H9 (cell line): ENCODE data around the gene TBCB. TPM values are rescaled to one million over a fixed set of nuclear protein-coding genes. Genes with fewer than 3 reads are reported as not detected.

ENCODE experiments used
- DNase-seq: peaks from one replicate; pipeline ENCODE4 v3.0.0-alpha.2; 2017
- H2AFZ ChIP-seq: one replicate; pipeline ENCODE4 v1.6.1; 2013; ENCODE audit warnings: mild to moderate bottlenecking, low read length, control low read depth, moderate library complexity
- H2AK5ac ChIP-seq: 2 replicates; pipeline ENCODE4 v1.6.1; 2013; ENCODE audit warnings: low read length, control low read depth, mixed read lengths; ENCODE audit not compliant: insufficient read length
- H2BK120ac ChIP-seq: one replicate; pipeline ENCODE4 v1.6.1; 2013; ENCODE audit warnings: low read depth, mild to moderate bottlenecking, low read length, control low read depth, inconsistent platforms; ENCODE audit not compliant: poor library complexity, severe bottlenecking
- H2BK12ac ChIP-seq: 2 replicates; pipeline ENCODE4 v1.6.1; 2013; ENCODE audit warnings: low read length, control low read depth, mixed read lengths, low read depth; ENCODE audit not compliant: insufficient read length
- H2BK15ac ChIP-seq: 2 replicates; pipeline ENCODE4 v1.6.1; 2013; ENCODE audit warnings: low read depth, low read length, control low read depth
- H2BK20ac ChIP-seq: one replicate; pipeline ENCODE4 v1.6.1; 2013; ENCODE audit warnings: low read depth, mild to moderate bottlenecking, low read length, control low read depth, inconsistent platforms; ENCODE audit not compliant: poor library complexity, severe bottlenecking
- H2BK5ac ChIP-seq: 2 replicates; pipeline ENCODE4 v1.6.1; 2013; ENCODE audit warnings: low read length, control low read depth, mixed read lengths; ENCODE audit not compliant: insufficient read length
- H3K14ac ChIP-seq: 2 replicates; pipeline ENCODE4 v1.6.1; 2013; ENCODE audit warnings: low read length, control low read depth; ENCODE audit not compliant: insufficient read depth
- H3K18ac ChIP-seq: 2 replicates; pipeline ENCODE4 v1.6.1; 2013; ENCODE audit warnings: low read depth, mild to moderate bottlenecking, mixed read lengths, low read length, control low read depth; ENCODE audit not compliant: insufficient read length
- H3K23ac ChIP-seq: 2 replicates; pipeline ENCODE4 v1.6.1; 2013; ENCODE audit warnings: low read length, control low read depth, mixed read lengths, low read depth; ENCODE audit not compliant: insufficient read length
- H3K23me2 ChIP-seq: 2 replicates; pipeline ENCODE4 v1.6.1; 2013; ENCODE audit warnings: low read depth, mild to moderate bottlenecking, mixed read lengths, low read length, control low read depth; ENCODE audit not compliant: insufficient read length, poor library complexity, severe bottlenecking
- H3K27ac ChIP-seq: 2 replicates; pipeline ENCODE4 v1.5.1; 2013; ENCODE audit warnings: low read length, control low read depth, mixed read lengths, low read depth; ENCODE audit not compliant: insufficient read length
- H3K27me3 ChIP-seq: 2 replicates; pipeline ENCODE4 v1.6.1; 2013; ENCODE audit warnings: low read length, control low read depth, inconsistent platforms; ENCODE audit not compliant: insufficient read depth
- H3K4ac ChIP-seq: 2 replicates; pipeline ENCODE4 v1.6.1; 2013; ENCODE audit warnings: low read depth, mild to moderate bottlenecking, control low read depth, inconsistent platforms, low read length, moderate library complexity
- H3K4me1 ChIP-seq: 2 replicates; pipeline ENCODE4 v1.6.1; 2013; ENCODE audit warnings: low read length, control low read depth, inconsistent platforms; ENCODE audit not compliant: insufficient read depth
- H3K4me2 ChIP-seq: 2 replicates; pipeline ENCODE4 v1.6.1; 2013; ENCODE audit warnings: low read length, control low read depth, mixed read lengths; ENCODE audit not compliant: insufficient read length, insufficient read depth
- H3K56ac ChIP-seq: 2 replicates; pipeline ENCODE4 v1.6.1; 2013; ENCODE audit warnings: low read depth, mild to moderate bottlenecking, mixed read lengths, low read length, control low read depth; ENCODE audit not compliant: insufficient read length
- H3K79me1 ChIP-seq: 2 replicates; pipeline ENCODE4 v1.6.1; 2013; ENCODE audit warnings: low read depth, mild to moderate bottlenecking, moderate library complexity, low read length, control low read depth, inconsistent platforms; ENCODE audit not compliant: insufficient read depth, poor library complexity, severe bottlenecking
- H3K79me2 ChIP-seq: 2 replicates; pipeline ENCODE4 v1.6.1; 2013; ENCODE audit warnings: low read length, control low read depth, inconsistent platforms; ENCODE audit not compliant: insufficient read depth
- H3K9ac ChIP-seq: 2 replicates; pipeline ENCODE4 v1.6.1; 2013; ENCODE audit warnings: low read length, control low read depth, mixed read lengths; ENCODE audit not compliant: insufficient read length; ENCODE audit errors: extremely low read depth
- H3K9me3 ChIP-seq: one replicate; pipeline ENCODE4 v1.6.1; 2013; ENCODE audit warnings: low read depth, low read length, inconsistent platforms; ENCODE audit not compliant: control insufficient read depth
- H3T11ph ChIP-seq: one replicate; pipeline ENCODE4 v1.6.1; 2013; ENCODE audit warnings: mild to moderate bottlenecking, low read length, control low read depth, inconsistent platforms
- H4K20me1 ChIP-seq: one replicate; pipeline ENCODE4 v1.6.1; 2013; ENCODE audit not compliant: control insufficient read depth, insufficient read length, insufficient read depth
- H4K5ac ChIP-seq: 2 replicates; pipeline ENCODE4 v1.6.1; 2013; ENCODE audit warnings: low read depth, mild to moderate bottlenecking, mixed read lengths, low read length, control low read depth; ENCODE audit not compliant: insufficient read length
- H4K8ac ChIP-seq: replicated peaks from 2 replicates; pipeline ENCODE4 v1.6.1; 2013; ENCODE audit warnings: low read length, control low read depth, mixed read lengths, low read depth; ENCODE audit not compliant: insufficient read length
- H4K91ac ChIP-seq: 2 replicates; pipeline ENCODE4 v1.6.1; 2013; ENCODE audit warnings: low read depth, mild to moderate bottlenecking, moderate library complexity, mixed read lengths, low read length, control low read depth; ENCODE audit not compliant: insufficient read length
- H3K27ac Mint-ChIP-seq, 3 experiments: 2 replicates in 2 of 3; 3 replicates in 1 of 3; pipeline ENCODE4 v1.8.0; 2020 to 2021; ENCODE audit warnings: mixed read lengths in 3 of 3, mild to moderate bottlenecking in 1 of 3, moderate library complexity in 1 of 3
- H3K27me3 Mint-ChIP-seq: 2 replicates; pipeline ENCODE4 v1.8.0; 2021; ENCODE audit warnings: low read depth, mild to moderate bottlenecking, moderate library complexity, mixed read lengths
- H3K36me3 Mint-ChIP-seq, 3 experiments: 2 replicates in 2 of 3; 3 replicates in 1 of 3; pipeline ENCODE4 v1.8.0; 2020 to 2021; ENCODE audit warnings: low read depth in 3 of 3, mixed read lengths in 3 of 3; ENCODE audit not compliant: insufficient read depth in 1 of 3
- H3K4me1 Mint-ChIP-seq, 2 experiments: 2 replicates each; pipeline ENCODE4 v1.8.0; 2020; ENCODE audit warnings: mixed read lengths in 2 of 2
- H3K4me3 Mint-ChIP-seq, 2 experiments: 2 replicates in 1 of 2; 3 replicates in 1 of 2; pipeline ENCODE4 v1.8.0; 2020 to 2021; ENCODE audit warnings: mild to moderate bottlenecking in 2 of 2, mixed read lengths in 2 of 2, moderate library complexity in 1 of 2
- H3K9me3 Mint-ChIP-seq, 2 experiments: 2 replicates in 1 of 2; 3 replicates in 1 of 2; pipeline ENCODE4 v1.8.0; 2020; ENCODE audit warnings: mild to moderate bottlenecking in 2 of 2, mixed read lengths in 2 of 2, moderate library complexity in 1 of 2
- WGBS: extraction: QIAGEN DNeasy Blood & Tissue Kit; methylation state at CpG from one replicate; pipeline ENCODE4 v1.1.7; 2013; ENCODE audit warnings: missing lambda C conversion rate, low lambda C conversion rate, mixed read lengths; ENCODE audit not compliant: insufficient read length; ENCODE audit errors: extremely low coverage; 5-methylcytosine and 5-hydroxymethylcytosine counted together
- total RNA-seq: library from RNA; stranded (reverse); gene quantifications from 2 replicates; pipeline ENCODE4 v1.2.1, GENCODE V29; 2021
- TF ChIP-seq, protein P1 (sequence below): fragments of 200-600 bp; sonication (generic); conservative IDR thresholded peaks from 3 replicates; pipeline ENCODE4 v1.8.0; 2021; ENCODE audit warnings: antibody characterized with exemption, mild to moderate bottlenecking

TBCB gene
- total RNA-seq, 1 experiment from 2014 or later, result 216 TPM

DNA sequence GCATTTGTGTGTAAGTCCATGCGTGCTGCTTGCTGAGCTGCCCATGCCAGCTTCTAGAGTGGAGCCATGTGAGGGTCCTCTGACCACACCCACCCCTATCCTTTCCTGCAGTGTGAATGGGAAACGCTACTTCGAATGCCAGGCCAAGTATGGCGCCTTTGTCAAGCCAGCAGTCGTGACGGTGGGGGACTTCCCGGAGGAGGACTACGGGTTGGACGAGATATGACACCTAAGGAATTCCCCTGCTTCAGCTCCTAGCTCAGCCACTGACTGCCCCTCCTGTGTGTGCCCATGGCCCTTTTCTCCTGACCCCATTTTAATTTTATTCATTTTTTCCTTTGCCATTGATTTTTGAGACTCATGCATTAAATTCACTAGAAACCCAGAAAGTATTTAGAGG is 10.3 kb downstream of the TBCB start:
- no peak overlapping the region for H2BK20ac ChIP-seq
- H3K4me1 ChIP-seq, result no peaks in the 10 kb centered on the region
- TF ChIP-seq, protein P1, sequence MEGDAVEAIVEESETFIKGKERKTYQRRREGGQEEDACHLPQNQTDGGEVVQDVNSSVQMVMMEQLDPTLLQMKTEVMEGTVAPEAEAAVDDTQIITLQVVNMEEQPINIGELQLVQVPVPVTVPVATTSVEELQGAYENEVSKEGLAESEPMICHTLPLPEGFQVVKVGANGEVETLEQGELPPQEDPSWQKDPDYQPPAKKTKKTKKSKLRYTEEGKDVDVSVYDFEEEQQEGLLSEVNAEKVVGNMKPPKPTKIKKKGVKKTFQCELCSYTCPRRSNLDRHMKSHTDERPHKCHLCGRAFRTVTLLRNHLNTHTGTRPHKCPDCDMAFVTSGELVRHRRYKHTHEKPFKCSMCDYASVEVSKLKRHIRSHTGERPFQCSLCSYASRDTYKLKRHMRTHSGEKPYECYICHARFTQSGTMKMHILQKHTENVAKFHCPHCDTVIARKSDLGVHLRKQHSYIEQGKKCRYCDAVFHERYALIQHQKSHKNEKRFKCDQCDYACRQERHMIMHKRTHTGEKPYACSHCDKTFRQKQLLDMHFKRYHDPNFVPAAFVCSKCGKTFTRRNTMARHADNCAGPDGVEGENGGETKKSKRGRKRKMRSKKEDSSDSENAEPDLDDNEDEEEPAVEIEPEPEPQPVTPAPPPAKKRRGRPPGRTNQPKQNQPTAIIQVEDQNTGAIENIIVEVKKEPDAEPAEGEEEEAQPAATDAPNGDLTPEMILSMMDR, result no peak
- H2BK15ac ChIP-seq, result no peak overlapping the region
- no peak overlapping the region for H3K18ac ChIP-seq
- Mint-ChIP-seq H3K27ac (no peak overlapping the region; a peak in 1 of 7 replicates), H3K4me3 (no peak overlapping the region), H3K36me3 (peaks cover 20 to 40% (median 40%) of the 10 kb centered on the region in 3 experiments), H3K4me1 (peaks cover 6 to 8% of the 10 kb centered on the region in 2 experiments), H3K9me3 (no peaks in the 10 kb centered on the region), H3K27me3 (no peaks in the 10 kb centered on the region)
- H3K23me2 ChIP-seq, result peaks cover 4% of the 10 kb centered on the region
- H2BK12ac ChIP-seq, result no peak overlapping the region
- no peak overlapping the region for H3K56ac ChIP-seq
- no peak overlapping the region for H2AFZ ChIP-seq
- H2AK5ac ChIP-seq, result no peak overlapping the region
- no peak overlapping the region for H2BK5ac ChIP-seq
- no peak overlapping the region for H3K9ac ChIP-seq
- H3K9me3 ChIP-seq, result no peaks in the 10 kb centered on the region
- H3K23ac ChIP-seq, result no peak overlapping the region
- no peak overlapping the region for H3K4me2 ChIP-seq
- no peaks in the 10 kb centered on the region for H3K79me2 ChIP-seq
- no peak overlapping the region for H3K27ac ChIP-seq
- no peaks in the 10 kb centered on the region for H3K27me3 ChIP-seq
- no peak overlapping the region for H3K14ac ChIP-seq
- no CpG with 5 or more reads among the region's 9 CpGs for WGBS
- no peak for DNase-seq
- H4K8ac ChIP-seq, result no peak overlapping the region
- no peak overlapping the region for H4K5ac ChIP-seq
- no peak overlapping the region for H3T11ph ChIP-seq
- no peak overlapping the region for H4K91ac ChIP-seq
- H3K4ac ChIP-seq, result no peak overlapping the region
- no peaks in the 10 kb centered on the region for H3K79me1 ChIP-seq
- H2BK120ac ChIP-seq, result no peak overlapping the region
- H4K20me1 ChIP-seq, result no peaks in the 10 kb centered on the region
